ENCODE results near the gene E2F7.
"Not testable (repeated sequence)": the region's sequence is repeated elsewhere in the genome, so short reads cannot be mapped to it uniquely, and the experiment has no call there.

The E2F7 gene

DNA sequence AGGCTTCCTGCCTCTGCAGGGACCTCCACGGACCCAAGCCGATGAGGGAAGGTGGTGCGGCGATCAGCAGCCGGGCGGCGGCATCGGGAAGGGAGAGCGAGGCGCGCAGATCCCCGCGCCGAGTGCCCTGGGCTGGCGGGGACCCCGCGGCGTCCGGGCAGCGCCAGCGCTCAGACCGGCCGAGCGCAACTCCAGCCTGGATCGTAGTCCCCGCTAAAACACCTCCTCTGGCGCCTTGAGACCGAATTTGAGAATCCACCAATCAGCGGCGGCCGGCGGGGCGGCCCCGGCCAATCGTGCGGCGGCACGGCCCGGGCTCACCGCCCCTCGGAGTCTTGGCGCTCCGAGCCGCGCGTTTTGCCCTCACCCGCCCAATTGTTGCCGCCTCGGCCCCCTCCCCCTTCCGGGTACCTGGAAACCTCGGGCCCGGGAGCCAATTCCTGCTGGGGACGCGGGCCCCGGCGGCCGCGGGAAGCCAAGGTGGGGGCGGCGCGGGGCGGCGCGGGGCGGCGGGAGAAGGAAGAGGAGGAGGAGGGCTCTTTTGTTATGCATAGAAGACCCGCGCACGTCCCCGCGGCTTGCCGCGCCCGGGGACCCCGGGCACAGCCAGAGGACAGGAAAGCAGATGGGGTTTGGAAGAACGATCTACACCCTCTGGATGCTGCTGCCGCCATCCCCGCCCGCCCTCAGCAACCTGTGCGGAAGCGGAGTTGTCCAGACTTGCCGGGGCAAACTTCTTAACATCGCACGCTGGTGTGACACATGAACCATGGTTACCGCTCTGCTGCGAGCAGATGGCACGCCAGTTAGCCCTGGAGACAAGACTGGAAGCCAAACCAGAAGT lies at the start of gene E2F7:
TSS of gene E2F7 (minus strand) at position 209 of the 844 bp plus-strand sequence. CDS start 934 bp downstream, outside the sequence.
- DNase-seq: peak; percentile 91

DNA sequence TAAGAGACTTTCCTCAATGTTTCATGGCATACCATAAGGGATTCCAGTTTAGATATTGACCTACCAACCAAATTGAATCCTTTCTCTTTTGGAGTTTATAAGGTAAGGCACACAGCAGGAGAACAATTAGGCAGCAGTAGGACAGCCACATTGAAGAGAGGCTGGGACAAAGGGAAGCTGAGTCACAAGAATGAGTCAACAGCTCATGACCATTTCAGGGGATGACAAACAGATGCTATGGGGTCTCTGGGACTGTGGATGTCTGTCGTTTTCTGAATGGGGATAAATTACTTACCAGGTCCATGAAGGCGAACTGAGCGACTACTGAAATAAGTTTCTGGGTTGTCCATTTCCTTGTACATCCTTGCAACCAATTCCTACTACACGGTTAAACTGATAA lies 48.6 kb upstream of the E2F7 start:
- no peak for DNase-seq

GRCh38 chr12:77108707-77109106 lies 43.3 kb upstream of the E2F7 start:
- no peak for DNase-seq

GRCh38 chr12:77107121-77107520 lies 41.8 kb upstream of the E2F7 start:
- DNase-seq: no peak

- peak; percentile 66 for DNase-seq
Measured at GRCh38 chr12:77104792-77105191, 39.4 kb upstream of the E2F7 start.

DNA sequence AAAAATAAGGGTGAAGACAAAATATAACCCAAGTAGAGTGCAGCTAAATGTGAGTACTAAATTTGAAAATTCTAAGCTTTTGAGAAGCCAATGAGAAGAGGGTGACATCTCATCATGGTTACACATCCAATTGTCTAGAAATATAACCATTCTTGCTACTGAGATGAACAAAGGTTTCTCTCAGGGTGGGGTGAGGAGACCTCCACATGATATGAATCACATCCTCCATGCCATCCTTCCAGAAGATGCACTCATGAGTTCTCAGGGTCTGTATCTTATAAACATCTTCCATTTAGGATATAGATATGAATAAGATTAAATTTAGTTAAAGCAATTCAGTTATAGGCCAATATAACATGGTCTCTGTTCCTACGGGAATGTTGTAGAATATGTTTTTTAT lies 38.9 kb upstream of the E2F7 start:
- DNase-seq: no peak

DNA sequence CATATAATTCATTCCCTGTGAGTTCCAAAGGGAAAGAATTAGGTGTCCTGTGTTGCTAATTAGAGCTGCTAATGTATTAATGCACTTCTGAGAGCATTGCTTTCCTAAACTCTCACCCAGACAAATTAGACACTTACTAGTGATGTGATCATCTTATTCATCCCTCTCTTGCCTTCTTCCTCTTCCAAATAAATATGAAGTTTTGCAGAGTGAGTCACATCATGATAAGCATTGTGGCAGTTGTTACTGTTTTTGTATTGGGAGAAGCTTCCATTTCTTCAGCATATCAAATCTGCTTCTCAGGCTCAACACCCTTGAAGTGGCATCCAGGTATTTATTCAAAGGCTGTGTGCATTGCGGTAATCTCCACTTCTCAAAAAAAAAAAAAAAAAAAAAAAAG lies 37.3 kb upstream of the E2F7 start:
- DNase-seq: peak; percentile 83

GRCh38 chr12:77102123-77102522 lies 36.8 kb upstream of the E2F7 start:
- DNase-seq: peak; percentile 57

DNA sequence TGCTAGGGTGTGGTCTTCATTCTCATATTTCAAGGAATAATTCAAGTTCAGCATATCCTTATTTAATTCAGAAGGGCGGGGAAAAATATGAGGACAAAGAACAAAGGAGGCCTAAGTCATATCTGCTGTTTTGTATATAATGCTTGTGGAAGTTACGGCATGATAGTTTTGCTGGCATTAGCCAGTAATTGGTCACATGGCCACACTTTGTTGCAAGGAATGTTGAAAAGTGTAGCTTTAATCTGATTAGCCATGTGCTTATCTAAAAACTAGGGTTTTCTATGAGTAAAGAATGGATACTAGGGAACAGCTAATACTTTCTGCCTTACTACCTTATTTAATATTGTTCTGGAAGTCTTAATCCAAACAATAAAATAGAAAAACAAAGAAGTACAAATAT lies 34.4 kb upstream of the E2F7 start:
- no peak for DNase-seq

DNA sequence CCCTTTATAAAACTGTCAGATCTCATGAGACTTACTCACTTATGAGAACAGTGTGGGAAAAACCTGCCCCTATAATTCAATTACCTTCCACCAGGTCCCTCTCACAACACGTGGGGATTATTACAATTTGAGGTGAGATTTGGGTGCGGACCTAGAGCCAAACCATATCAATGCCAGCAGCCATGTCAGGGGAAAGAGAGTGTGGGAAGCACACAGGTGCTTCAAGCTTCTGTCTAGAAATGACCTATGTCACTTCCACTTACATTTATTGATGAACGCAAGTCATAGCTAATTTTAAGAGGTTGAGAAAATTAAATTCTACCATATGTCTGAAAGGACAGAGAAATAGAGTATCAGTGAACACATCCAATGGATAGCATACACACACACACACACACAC lies 32.5 kb upstream of the E2F7 start:
- no peak for DNase-seq

GRCh38 chr12:77092227-77092626 lies 26.9 kb upstream of the E2F7 start:
- DNase-seq: not testable (repeated sequence)

DNA sequence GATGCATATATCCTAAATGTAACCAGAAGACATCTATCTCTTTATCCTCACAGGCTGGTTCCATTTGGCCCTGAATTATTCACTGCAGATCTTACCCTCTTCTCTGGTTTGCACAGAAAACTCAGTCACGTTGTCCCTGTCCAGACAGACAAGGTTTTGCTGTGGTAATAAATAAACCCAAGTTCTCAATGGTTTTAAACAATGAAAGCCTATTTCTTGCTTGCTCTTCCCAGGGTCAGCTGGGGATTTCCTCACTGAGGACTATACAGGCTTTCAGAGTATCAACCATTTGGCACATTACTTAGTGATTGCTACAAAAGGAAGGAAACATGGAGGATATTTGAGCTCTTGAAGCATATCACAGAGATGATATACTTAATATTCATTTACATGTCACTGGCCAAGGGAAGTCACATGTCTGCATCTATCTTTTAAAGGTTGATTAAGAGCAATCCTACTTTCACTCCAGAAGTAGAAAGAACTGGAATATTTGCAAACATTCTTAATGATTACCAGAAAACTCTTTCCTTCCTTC lies 24.4 kb upstream of the E2F7 start:
- no peak for DNase-seq

- DNase-seq: peak; percentile 90
Measured at GRCh38 chr12:77087427-77087826, 22.1 kb upstream of the E2F7 start.

GRCh38 chr12:77082021-77082420 lies 16.7 kb upstream of the E2F7 start:
- DNase-seq: no peak

GRCh38 chr12:77079631-77080030 lies 14.3 kb upstream of the E2F7 start:
- no peak for DNase-seq

DNA sequence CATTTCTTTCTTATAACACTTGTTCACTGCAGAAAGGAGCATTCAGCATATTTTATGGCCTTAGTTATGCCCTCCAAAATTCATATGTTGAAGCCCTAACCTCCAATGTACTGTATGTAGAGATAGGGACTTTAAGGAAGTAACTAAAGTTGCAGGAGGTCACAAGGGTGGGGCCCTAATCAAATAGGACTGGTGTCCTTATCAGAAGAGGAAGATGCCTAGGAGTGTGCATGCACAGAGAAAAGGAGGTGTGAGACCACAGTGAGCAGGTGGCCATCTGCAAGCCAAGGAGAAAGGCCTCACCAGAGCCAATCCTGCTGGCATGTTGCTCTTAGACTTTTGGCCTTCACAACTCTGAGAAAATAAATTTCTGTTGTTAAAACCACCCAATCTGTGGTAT lies 12.9 kb upstream of the E2F7 start:
- DNase-seq: no peak

GRCh38 chr12:77076886-77077285 lies 11.5 kb upstream of the E2F7 start:
- no peak for DNase-seq

DNA sequence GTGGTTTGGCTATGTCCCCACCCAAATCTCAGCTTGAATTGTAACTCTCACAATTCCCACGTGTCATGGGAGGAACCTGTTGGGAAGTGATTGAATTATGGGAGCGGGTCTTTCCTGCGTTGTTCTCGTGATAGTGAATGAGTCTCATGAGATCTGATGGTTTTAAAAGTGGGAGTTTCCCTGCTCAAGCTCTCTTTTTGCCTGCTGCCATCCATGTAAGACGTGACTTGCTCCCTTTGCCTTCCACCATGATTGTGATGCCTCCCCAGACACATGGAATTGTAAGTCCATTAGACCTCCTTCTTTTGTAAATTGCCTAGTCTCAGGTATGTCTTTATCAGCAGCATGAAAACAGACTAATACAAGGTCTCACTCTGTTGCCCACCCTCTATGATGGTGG lies 8.5 kb upstream of the E2F7 start:
- DNase-seq: not testable (repeated sequence)

DNA sequence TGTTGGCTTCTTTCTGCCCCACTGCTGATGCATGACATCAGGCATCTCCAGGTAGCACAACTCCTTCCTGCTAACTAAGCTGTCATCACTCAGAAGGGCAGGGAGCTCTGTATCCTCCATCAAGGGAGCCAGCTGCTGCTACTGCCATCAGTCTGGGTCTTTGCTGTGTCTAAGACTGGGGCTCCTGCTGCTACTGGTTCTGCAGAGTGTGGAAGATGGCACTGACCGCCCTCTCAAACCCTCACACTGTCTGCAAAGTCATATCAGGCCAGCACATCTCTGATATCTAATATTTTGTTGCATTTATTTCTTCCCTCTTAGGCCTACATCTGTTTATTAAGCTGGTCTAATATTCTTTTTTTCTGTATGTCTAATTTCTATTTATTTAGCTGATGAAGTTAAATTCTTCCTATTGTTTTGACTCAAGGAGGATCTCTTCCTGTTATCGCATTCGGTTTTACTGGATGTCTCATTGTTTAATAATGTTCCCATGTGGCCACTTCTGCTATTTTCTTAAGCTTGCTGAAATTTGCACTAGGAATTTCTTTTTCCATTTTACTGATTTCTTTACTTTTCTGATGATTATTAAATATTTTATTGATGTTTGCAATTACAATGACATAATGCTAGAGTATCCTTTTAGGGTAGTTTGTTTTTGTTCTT lies 7.6 kb upstream of the E2F7 start:
- DNase-seq: peak; percentile 36

DNA sequence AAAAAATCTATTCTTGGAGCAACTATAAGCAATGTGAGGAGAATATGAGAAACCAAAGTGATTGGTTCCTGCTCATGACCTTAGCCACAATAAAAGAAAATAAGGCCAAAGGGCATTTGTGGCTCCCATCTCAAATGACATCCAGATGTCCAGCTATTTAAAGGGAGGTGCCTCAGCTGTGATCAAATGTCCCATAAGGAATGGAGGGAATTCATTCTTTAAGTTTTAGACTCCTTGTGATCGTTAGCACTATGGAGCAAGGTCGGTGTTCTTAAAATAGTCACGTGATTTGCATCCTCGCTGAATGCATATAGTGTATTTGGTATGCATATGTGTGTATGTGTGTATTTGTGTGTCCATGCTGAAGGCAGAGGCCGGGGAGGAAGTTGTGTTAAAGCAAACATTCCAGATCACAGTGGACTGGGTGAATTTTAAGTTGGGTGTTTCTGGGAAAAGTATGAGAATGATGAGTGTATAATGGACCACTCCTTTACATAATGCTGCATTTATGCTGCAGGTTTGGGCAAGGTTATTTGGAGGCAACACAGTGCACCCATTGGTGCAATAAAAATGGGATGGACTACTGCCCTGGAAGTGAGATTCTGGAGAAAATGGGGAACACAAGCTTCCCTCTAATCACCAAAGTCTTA lies 5.6 kb upstream of the E2F7 start:
- peak; percentile 31 for DNase-seq

DNA sequence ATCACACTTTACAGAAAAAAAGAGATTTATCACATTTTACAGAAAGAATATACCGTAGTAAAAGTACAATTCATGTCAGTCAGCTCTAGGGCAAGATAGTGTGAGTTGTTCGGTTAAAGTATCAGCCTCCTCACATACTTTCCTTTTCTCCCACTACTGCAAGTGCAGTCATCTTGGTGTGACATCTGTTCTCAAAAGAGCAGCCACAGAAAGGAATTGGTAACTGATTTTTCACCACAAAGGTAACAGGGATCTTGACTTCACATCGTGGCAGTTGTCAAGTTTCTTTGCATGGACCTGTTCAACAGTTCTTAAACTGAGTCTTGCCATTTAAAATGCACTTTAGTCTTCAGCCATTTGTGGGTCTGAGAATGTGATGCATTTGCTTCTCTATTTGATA lies 5.0 kb upstream of the E2F7 start:
- no peak for DNase-seq

DNA sequence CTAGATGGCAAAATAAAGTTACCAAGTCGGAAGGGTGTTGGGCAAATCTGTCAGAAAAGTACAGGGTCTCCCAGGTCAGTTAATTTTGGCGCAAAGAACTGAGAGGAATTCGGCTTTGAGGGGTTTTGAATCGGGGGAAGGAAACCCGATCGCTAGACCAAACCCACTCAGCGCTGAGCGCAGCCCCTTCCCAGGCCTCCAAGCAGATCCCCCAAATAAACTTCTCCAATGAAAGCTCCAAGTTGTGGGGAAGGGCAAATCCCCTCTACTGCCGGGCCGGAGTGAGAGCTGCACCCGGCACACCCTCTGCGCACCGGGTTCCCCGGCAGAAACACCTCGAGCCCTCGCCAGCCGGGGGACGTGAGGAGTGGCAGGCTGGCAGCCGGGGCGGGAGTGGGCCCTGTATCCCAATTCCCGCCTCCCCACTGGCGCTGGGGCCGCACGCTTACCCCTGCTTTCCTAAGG lies 441 bp downstream of the E2F7 start:
- DNase-seq: no peak

GRCh38 chr12:77062846-77063461 lies 2.4 kb downstream of the E2F7 start:
- DNase-seq: no peak
